Natural killer cell (primary cell): ENCODE measurements around the gene LRRC27. TPM values are rescaled to one million over a fixed set of nuclear protein-coding genes. Genes with fewer than 3 reads are reported as not detected.
A peak's percentile ranks its signal among the peaks of the same experiment; 100 is the strongest.

Experiments used
- ATAC-seq, 3 donors: fragments of 150-1000 bp in 2 of 3; fragments of 200-7000 bp in 1 of 3; cut with Tn5 transposase; 1 replicate in 1 of 3; 2 replicates in 2 of 3; pipeline ENCODE4 v1.10.0; 2021; ENCODE audit warnings: mild to moderate bottlenecking in 2 of 3, moderate library complexity in 2 of 3
- DNase-seq, 2 donors: peaks; one replicate each; pipeline versions ENCODE4 v3.0.0 to v3.0.0-alpha.2; 2013 to 2021; ENCODE audit warnings: mixed read lengths in 1 of 2
- H3K27ac ChIP-seq: one replicate; pipeline ENCODE4 v1.5.1; 2013; ENCODE audit warnings: mild to moderate bottlenecking, low read length
- H3K27me3 ChIP-seq: one replicate; pipeline ENCODE4 v1.6.1; 2013; ENCODE audit warnings: low read length; ENCODE audit not compliant: control insufficient read depth, insufficient read depth
- H3K36me3 ChIP-seq: one replicate; pipeline ENCODE4 v1.6.1; 2013; ENCODE audit warnings: low read length; ENCODE audit not compliant: control insufficient read depth, insufficient read depth
- H3K4me1 ChIP-seq: one replicate; pipeline ENCODE4 v1.6.1; 2013; ENCODE audit warnings: low read length; ENCODE audit not compliant: control insufficient read depth, insufficient read depth
- H3K4me3 ChIP-seq: one replicate; pipeline ENCODE4 v1.5.1; 2013; ENCODE audit warnings: low read length
- H3K9me3 ChIP-seq: one replicate; pipeline ENCODE4 v1.6.1; 2013; ENCODE audit warnings: low read length; ENCODE audit not compliant: control insufficient read depth, insufficient read depth
- H3K27ac Mint-ChIP-seq, 2 donors: one replicate each; pipeline ENCODE4 v1.8.0; 2022; ENCODE audit warnings: mild to moderate bottlenecking in 2 of 2, mixed read lengths in 2 of 2, moderate library complexity in 1 of 2
- H3K27me3 Mint-ChIP-seq, 2 donors: one replicate each; pipeline ENCODE4 v1.8.0; 2022; ENCODE audit warnings: low read depth in 2 of 2, mixed read lengths in 2 of 2
- H3K36me3 Mint-ChIP-seq: one replicate; pipeline ENCODE4 v1.8.0; 2022; ENCODE audit warnings: mixed read lengths
- H3K4me1 Mint-ChIP-seq, 2 donors: one replicate each; pipeline ENCODE4 v1.8.0; 2022; ENCODE audit warnings: mixed read lengths in 2 of 2
- H3K4me3 Mint-ChIP-seq: one replicate; pipeline ENCODE4 v1.8.0; 2022; ENCODE audit warnings: mild to moderate bottlenecking, moderate library complexity, mixed read lengths
- H3K9me3 Mint-ChIP-seq, 2 donors: one replicate each; pipeline ENCODE4 v1.8.0; 2022; ENCODE audit warnings: mixed read lengths in 2 of 2
- CTCF ChIP-seq: fragments of 200-600 bp; IDR thresholded peaks from one replicate; pipeline ENCODE4 v1.8.0; 2022; ENCODE audit warnings: antibody characterized with exemption
- whole genome bisulfite sequencing: methylation state at CpG from one replicate; pipeline ENCODE4 v1.1.7; 2013; ENCODE audit warnings: missing lambda C conversion rate; ENCODE audit not compliant: insufficient coverage; 5-methylcytosine and 5-hydroxymethylcytosine counted together
- intact Hi-C: fragments of 100-400 bp; cut with micrococcal nuclease; formaldehyde crosslinking; loops from one replicate; pipeline ENCODE4 v1.14.2; 2022
- total RNA-seq, 4 donors: library from RNA; stranded (reverse); fragments of 120-200 nt in 1 of 4; gene quantifications; one replicate each; pipeline versions ENCODE4 v1.2.3 to v1.2.4, GENCODE V29; 2013 to 2022

The LRRC27 gene
- total RNA-seq, 3 donors from 2014 or later (not counting 1 experiment from before 2014, with no cell fraction given): 8.1 to 22.5 (median 9.9) TPM

GRCh38 chr10:132427939-132428367, 96.0 kb downstream of the LRRC27 start:
- peak; percentile 14 to 52 (median 41) for ATAC-seq
- DNase-seq: no peak
- H3K36me3 ChIP-seq: no peaks in the 10 kb centered on the region
- TF ChIP-seq CTCF: no peak
- no peaks in the 10 kb centered on the region for H3K36me3 Mint-ChIP-seq
- intact Hi-C loops: no loop called here
- no peaks in the 10 kb centered on the region for H3K27me3 Mint-ChIP-seq
- peaks cover 7 to 19% of the 10 kb centered on the region in 2 donors for H3K4me1 Mint-ChIP-seq
- H3K27ac Mint-ChIP-seq: no peak overlapping the region
- 83% methylated on average over 2 of the region's 2 CpGs for whole genome bisulfite sequencing
- no peaks in the 10 kb centered on the region for H3K9me3 Mint-ChIP-seq
- no peak overlapping the region for H3K4me3 Mint-ChIP-seq
- H3K9me3 ChIP-seq: no peaks in the 10 kb centered on the region
- H3K27me3 ChIP-seq: no peaks in the 10 kb centered on the region
- H3K27ac ChIP-seq: no peak overlapping the region
- peaks cover 30% of the 10 kb centered on the region for H3K4me1 ChIP-seq
- H3K4me3 ChIP-seq: no peak overlapping the region

- no peak for ATAC-seq
- Mint-ChIP-seq H3K27me3 (no peaks in the 10 kb centered on the region), H3K27ac (no peak overlapping the region), H3K9me3 (no peaks in the 10 kb centered on the region), H3K36me3 (no peaks in the 10 kb centered on the region), H3K4me3 (no peak overlapping the region), H3K4me1 (peaks cover 1 to 13% of the 10 kb centered on the region in 2 donors)
- H3K4me3 ChIP-seq: no peak overlapping the region
- 94% methylated on average over 11 of the region's 11 CpGs for WGBS
- no peaks in the 10 kb centered on the region for H3K27me3 ChIP-seq
- peak overlapping the region; percentile 37 for H3K27ac ChIP-seq
- TF ChIP-seq CTCF: no peak
- H3K9me3 ChIP-seq: no peaks in the 10 kb centered on the region
- H3K36me3 ChIP-seq: no peaks in the 10 kb centered on the region
- peaks cover 24% of the 10 kb centered on the region for H3K4me1 ChIP-seq
- DNase-seq: no peak
- intact Hi-C loops: no loop called here
Observed at GRCh38 chr10:132428486-132428995, 96.5 kb downstream of the LRRC27 start.

Other genes with a start within 250 kb of the LRRC27 start
- 1 to 10 TPM in 2 of 3 donors, under 1 TPM in 1; 0.40 to 1.3 (median 1.0) TPM for gene DPYSL4, start 145.2 kb upstream of the LRRC27 start, total RNA-seq
- gene STK32C, start 24.2 kb upstream of the LRRC27 start, total RNA-seq: 10 to 100 TPM; 12.7 to 22.1 (median 17.9) TPM
- 10 to 100 TPM; 23.7 to 29.5 (median 24.4) TPM for gene PWWP2B, start 65.0 kb downstream of the LRRC27 start, total RNA-seq
- 10 to 100 TPM; 12.6 to 38.6 (median 18.6) TPM for gene INPP5A, start 205.6 kb downstream of the LRRC27 start, total RNA-seq